ENCODE measurements around the gene LHX3.
"Not testable (repeated sequence)": the region's sequence is repeated elsewhere in the genome, so short reads cannot be mapped to it uniquely, and the experiment has no call there.

The LHX3 gene

GRCh38 chr9:136241542-136241941 is 36.6 kb upstream of the LHX3 start:
- DNase-seq (ENCODE audit: low read depth), result no peak

GRCh38 chr9:136240941-136241340 is 36.0 kb upstream of the LHX3 start:
- DNase-seq (ENCODE audit: low read depth), result no peak

GRCh38 chr9:136239983-136240330 is 35.0 kb upstream of the LHX3 start:
- DNase-seq (ENCODE audit: low read depth), result no peak

GRCh38 chr9:136239135-136239982 is 34.4 kb upstream of the LHX3 start:
- DNase-seq (ENCODE audit: low read depth), result no peak

GRCh38 chr9:136238342-136238732 is 33.4 kb upstream of the LHX3 start:
- no peak for DNase-seq (ENCODE audit: low read depth)

GRCh38 chr9:136237486-136238341 is 32.8 kb upstream of the LHX3 start:
- no peak for DNase-seq (ENCODE audit: low read depth)

GRCh38 chr9:136236471-136237410 is 31.8 kb upstream of the LHX3 start:
- DNase-seq (ENCODE audit: low read depth), result not testable (repeated sequence)

GRCh38 chr9:136235709-136236455 is 31.0 kb upstream of the LHX3 start:
- DNase-seq (ENCODE audit: low read depth), result no peak

GRCh38 chr9:136235171-136235570 is 30.2 kb upstream of the LHX3 start:
- no peak for DNase-seq (ENCODE audit: low read depth)

GRCh38 chr9:136234597-136234996 is 29.7 kb upstream of the LHX3 start:
- no peak for DNase-seq (ENCODE audit: low read depth)

GRCh38 chr9:136233868-136234267 is 28.9 kb upstream of the LHX3 start:
- DNase-seq (ENCODE audit: low read depth), result no peak

- DNase-seq (ENCODE audit: low read depth), result no peak
These were observed 28.5 kb upstream of the LHX3 start for GRCh38 chr9:136233411-136233810.

GRCh38 chr9:136232969-136233368 is 28.0 kb upstream of the LHX3 start:
- DNase-seq (ENCODE audit: low read depth), result no peak

GRCh38 chr9:136231478-136232297 is 26.8 kb upstream of the LHX3 start:
- DNase-seq (ENCODE audit: low read depth), result no peak

GRCh38 chr9:136230773-136231172 is 25.8 kb upstream of the LHX3 start:
- DNase-seq (ENCODE audit: low read depth), result no peak

GRCh38 chr9:136230365-136230764 is 25.4 kb upstream of the LHX3 start:
- DNase-seq (ENCODE audit: low read depth), result no peak

GRCh38 chr9:136229096-136230065 is 24.5 kb upstream of the LHX3 start:
- DNase-seq (ENCODE audit: low read depth), result no peak

GRCh38 chr9:136228107-136228875 is 23.4 kb upstream of the LHX3 start:
- no peak for DNase-seq (ENCODE audit: low read depth)

Measured in fibroblast of the conjunctiva (primary cell).